Stimulated activated CD4-positive, alpha-beta T cell treated with anti-CD3 and anti-CD28 coated beads, Interleukin-4, amount 100 ng/mL, for 1 hour (primary cell): ENCODE measurements around the gene ATMIN.
A peak's percentile ranks its signal among the peaks of the same experiment; 100 is the strongest.

Experiments used
- DNase-seq: peaks from one replicate; pipeline ENCODE4 v3.0.0-alpha.2; 2020

The ATMIN gene

DNA sequence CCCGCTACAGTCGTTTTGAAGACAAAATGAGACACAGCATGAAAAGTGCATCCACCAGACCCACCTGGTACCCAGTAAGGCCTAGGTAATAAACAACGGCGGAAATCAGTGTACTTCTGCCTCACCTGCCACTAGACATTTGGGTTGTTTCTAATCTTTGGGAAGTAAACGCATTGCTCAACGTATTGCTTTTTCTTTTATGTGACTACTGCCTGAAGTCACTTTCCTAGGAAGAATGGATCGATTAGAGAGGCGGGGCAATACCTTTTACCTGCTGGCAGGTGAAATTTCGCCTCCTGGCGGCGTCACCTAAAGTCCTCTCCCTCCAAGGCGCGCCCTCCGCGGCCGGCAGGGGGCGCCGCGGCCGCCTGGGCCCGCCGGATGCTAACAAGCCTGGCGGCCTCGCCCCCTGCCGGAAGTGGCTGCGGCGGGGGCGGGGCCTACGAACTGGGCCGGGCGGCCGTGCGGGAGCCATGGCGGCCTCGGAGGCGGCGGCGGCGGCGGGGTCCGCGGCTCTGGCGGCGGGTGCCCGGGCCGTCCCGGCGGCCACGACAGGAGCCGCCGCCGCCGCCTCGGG is at the start of gene ATMIN:
ATMIN (plus strand) TSS at position 445 of the 577 bp plus-strand sequence; CDS start at position 474, 29 bp downstream.
- peak; percentile 91 for DNase-seq

DNA sequence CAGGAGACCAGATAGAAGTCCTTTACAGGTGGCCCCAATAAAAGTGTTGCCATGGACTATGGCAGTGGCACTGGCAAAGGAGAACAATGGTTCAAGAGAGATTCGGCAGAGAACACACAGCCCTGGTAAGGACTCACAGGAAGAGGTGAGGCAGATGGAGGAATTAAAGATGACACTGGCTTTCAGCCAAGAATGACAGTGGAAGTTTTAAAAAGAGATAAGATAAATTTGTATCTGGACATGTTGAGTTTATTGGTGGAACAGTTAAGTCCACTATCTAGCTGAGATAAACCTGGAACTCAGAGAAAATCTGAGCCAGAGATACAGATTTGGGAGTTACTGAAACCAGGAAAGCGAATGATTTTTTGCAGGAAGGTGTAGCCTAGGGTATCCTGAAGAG is 49.1 kb upstream of the ATMIN start:
- no peak for DNase-seq

GRCh38 chr16:80988756-80989155 is 46.9 kb upstream of the ATMIN start:
- no peak for DNase-seq

DNA sequence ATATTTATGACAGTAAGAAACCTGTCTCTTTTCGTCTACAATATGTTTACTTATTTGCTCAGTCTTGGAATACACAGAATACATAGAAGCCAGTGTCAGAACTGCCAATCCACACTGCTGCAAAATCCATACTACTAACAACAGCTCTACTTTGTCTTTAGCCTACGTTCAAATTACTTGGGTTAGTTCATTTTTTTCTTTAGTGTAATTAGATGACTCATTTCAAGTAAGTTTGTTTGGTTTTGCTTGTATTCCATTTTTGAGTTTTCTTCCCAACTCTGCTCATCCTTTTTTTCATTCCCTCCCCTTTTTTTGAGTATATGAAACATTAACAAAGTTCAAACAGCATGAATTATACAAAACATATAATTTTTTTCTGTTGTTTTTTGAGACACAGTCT is 45.8 kb upstream of the ATMIN start:
- no peak for DNase-seq

GRCh38 chr16:80990577-80990976 is 45.1 kb upstream of the ATMIN start:
- DNase-seq, result no peak

GRCh38 chr16:80990978-80991377 is 44.7 kb upstream of the ATMIN start:
- DNase-seq, result no peak

DNA sequence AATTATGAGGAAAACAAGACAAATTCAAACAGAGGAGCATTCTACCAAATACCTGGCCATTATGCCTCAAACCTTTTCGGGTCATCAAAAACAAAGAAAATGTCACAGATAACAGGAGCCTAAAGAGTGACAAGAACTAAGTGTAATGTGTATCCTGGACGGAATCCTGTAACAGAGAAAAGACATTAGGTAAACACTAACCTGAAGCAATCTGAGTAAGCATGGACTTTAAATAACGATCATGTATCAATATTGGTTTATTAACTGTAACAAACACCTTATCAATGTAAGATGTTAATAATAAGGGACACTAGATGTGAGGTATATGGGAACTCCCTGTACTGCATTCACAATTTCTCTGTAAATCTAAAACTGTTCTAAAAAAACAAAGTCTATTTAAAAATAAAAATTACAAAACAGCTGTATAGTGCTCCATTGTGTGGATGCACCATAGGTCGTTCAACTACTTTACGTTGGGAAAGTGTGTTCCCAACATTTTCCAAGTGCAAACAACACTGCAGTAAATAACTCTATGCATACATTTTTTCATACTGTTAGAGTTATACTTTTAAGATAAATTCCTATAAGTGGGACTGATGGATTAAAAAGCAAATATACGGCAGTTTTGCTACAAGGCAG is 43.7 kb upstream of the ATMIN start:
- DNase-seq, result no peak

- DNase-seq, result no peak
These were observed 42.9 kb upstream of the ATMIN start for GRCh38 chr16:80992676-80993293.

DNA sequence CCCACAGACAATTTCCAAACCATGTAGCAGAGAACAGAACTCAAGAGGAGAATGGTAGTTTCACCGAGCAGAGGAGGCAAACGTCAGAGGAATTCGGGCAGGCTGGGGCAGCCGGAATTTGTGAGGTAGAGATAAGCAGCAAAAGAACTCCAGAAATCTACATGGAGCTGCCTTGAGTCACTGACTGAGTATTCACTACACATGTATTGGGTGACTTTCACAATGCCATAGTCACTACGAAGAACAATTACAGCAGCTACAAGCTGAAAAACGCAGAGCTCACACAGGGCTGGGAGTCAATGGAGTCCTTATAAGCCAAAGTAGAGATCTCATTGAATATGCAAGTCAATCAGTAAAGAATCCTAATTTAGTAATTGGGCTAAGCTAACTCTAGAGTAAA is 42.3 kb upstream of the ATMIN start:
- DNase-seq, result no peak

- DNase-seq, result no peak
These were observed 41.8 kb upstream of the ATMIN start for GRCh38 chr16:80993834-80994233.

GRCh38 chr16:80994451-80994850 is 41.2 kb upstream of the ATMIN start:
- DNase-seq, result no peak

- DNase-seq, result no peak
These were observed 38.9 kb upstream of the ATMIN start for GRCh38 chr16:80996688-80997138.

DNA sequence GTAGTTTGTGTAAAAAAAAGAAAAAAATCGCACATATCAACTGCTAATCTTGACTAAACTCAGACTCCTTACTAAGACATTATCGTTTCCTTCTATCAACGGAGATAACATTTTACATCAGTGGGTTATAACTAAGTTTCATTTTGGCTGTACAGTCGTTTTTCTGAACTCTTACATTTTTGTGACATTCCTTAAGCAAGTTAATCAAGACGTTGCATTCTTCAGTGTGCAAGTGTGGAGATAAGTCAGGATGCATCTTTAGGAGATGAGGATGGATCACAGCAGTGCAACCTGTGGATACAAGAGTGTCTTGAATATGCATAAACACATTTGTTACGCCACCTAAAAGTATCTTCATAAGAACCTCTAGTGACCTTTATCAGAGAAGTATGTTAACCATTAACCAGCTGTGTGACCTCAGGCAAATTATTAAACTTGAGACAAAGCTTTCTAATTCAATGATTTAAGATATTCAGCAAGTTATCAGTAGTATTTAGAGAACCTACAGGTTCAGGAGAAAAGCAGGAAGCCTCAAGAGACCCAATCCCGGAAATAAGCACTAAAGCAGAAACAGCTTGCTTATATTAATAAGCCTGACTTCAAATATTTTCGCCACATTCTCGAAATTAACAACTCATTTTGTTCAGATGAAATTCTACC is 38.4 kb upstream of the ATMIN start:
- DNase-seq, result no peak

DNA sequence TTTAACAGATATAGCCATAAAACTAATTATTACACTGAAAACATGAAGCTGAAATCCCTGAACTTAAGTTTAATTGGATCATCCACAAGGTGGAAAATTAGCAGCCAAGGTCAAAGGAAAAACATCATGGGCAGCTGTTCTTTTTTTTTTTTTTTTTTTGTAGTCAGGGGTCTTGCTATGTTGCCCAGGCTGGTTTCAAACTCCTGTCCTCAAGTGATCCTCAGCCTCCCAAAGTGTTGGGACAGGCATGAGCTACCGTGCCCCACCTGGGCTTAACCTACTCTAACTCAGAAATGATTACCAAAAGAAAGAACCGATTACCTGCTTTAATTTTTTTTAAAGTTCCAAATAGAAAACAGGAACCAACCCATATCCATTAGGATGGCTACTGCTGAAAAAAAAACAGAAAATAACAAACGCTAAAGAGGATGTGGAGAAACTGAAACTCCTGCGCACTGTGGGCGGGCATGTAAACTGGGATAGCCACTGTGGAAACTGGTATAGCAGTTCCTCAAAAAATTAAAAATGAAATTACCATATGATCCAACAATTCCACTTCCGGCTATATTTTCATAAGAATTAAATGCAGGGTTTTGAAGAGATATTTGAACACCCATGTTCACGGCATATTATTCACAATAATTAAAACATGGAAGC is 37.5 kb upstream of the ATMIN start:
- DNase-seq, result no peak

DNA sequence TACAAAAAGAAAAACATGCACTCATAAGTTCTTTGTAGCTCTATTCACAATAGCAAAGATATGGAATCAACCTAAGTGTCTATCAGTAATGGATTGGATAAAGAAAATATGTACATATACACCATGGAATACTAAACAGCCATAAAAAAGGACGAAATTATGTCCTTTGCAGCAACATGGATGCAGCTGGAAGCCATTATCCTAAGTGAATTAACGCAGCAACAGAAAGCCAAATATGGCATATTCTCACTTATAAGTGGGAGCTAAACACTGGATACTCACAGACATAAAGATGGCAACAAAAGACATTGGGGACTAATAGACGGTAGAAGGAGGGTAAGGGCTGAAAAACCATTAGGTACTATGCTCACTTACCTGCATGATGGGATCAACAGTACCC is 34.8 kb upstream of the ATMIN start:
- DNase-seq, result no peak

DNA sequence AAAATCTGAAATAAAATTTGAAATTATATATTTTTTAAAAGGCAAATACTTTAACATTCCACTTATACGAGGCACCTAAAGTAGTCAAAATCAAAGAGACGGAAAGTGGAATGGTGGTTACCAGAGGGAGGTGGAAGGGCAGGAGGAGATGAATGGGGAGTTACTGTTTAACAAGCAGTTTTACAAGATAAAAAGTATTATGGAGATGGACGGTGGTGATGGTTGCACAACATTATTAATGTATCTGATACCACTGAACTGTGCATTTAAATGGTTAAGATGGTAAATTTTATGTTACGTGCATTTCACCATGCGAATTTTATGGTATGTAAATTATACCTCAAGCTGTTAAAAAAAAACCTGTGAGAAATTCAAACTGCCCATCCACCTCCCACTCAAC is 34.3 kb upstream of the ATMIN start:
- DNase-seq, result no peak

DNA sequence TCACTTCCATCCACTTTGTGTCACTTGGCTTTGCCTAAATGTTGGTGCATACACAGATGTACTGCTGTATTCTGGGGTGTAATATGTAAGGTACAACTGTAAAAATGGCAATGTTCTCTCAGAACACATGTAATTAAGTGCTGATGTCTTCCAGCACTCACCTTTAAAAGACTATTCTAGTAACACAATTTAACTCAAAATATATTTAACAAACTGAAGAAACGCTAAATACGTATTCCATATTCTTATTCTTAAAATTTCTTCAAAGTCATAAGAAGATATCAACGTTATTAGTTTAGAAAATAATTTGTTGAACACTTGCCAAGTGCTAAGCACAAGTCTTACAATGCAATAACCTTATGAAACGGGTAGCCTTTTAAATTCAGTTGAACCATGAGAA is 32.6 kb upstream of the ATMIN start:
- DNase-seq, result no peak

- no peak for DNase-seq
These were observed 31.8 kb upstream of the ATMIN start for GRCh38 chr16:81003610-81004460.

- no peak for DNase-seq
These were observed 30.8 kb upstream of the ATMIN start for GRCh38 chr16:81004646-81005353.

GRCh38 chr16:81005610-81006161 is 30.0 kb upstream of the ATMIN start:
- DNase-seq, result no peak

GRCh38 chr16:81006211-81006812 is 29.3 kb upstream of the ATMIN start:
- peak; percentile 73 for DNase-seq
